NCI-H774 (cell line): ENCODE results near the gene PATL2.
"Not testable (repeated sequence)": the region's sequence is repeated elsewhere in the genome, so short reads cannot be mapped to it uniquely, and the experiment has no call there.

Source experiments
- DNase-seq: peaks from one replicate; lab custom pipeline; 2025; lab: John Stamatoyannopoulos, UW

PATL2 gene

GRCh38 chr15:44711096-44711742 is at the start of gene PATL2, which contains the start of gene B2M:
Gene PATL2, minus strand, starts transcription at chr15:44711323. Its CDS starts 34,833 bp downstream, at chr15:44676490.
Gene B2M, plus strand, starts transcription at chr15:44711517. Its CDS starts 30 bp downstream, at chr15:44711547.
- DNase-seq = peak; percentile 92

DNA sequence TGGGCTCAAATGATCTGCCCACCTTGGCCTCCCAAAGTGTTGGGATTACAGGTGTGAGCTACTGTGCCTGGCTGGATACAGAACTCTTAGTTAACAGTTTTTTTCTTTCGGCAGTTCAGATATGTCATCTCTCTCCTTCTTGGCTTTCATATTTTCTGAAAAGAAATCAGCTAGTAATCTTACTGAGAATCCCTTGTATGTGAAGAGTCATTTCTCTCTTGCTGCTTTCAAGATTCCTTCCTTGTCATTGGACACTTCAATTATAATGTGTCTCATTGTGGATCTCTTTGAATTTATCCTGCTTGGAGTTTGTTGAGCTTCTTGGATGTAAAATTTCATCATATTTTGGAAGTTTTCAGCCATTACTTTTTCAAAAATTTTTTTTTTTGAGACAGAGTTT is 42.2 kb upstream of the PATL2 start:
- no peak for DNase-seq

GRCh38 chr15:44743454-44743853 is 32.3 kb upstream of the PATL2 start:
- DNase-seq = not testable (repeated sequence)

DNA sequence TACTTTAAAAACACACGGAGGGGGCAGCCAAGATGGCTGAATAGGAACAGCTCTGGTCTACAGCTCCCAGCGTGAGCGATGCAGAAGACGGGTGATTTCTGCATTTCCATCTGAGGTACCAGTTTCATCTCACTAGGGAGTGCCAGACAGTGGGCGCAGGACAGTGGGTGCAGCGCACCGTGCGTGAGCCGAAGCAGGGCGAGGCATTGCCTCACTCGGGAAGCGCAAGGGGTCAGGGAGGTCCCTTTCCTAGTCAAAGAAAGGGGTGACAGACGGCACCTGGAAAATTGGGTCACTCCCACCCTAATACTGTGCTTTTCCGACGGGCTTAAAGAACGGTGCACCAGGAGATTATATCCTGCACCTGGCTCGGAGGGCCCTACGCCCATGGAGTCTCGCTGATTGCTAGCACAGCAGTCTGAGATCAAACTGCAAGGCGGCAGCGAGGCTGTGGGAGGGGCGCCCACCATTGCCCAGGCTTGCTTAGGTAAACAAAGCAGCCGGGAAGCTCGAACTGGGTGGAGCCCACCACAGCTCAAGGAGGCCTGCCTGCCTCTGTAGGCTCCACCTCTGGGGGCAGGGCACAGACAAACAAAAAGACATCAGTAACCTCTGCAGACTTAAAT is 28.2 kb upstream of the PATL2 start:
- not testable (repeated sequence) for DNase-seq

DNA sequence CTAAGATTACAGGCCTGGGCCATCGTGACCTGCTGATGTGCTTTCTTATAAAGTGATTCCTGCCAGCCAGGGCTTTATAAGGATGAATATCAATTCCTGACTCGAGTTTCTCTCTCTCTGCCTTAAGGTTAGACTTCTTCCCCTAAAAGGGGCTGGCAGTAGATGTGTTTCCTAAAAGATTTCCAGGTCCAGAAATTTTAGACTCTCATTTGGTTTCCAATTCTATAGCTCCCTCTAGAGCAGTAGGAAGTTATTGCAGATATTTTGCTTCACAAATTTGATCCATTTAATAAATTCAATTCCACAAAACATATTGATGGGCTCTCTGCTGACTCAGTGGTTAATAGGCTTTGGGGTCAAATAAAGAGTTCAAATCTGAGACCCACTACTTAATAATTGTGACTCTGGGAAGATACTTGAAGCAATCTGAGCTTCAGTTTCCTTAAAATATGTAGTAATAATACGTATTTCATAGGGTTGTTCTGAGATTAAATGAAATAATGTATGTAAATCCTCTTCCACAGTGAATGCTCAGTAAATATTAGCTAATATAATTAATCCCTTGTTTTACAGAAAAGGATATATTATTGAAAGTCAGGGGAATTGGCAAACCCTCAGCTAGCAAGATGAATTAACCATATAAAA is 27.3 kb upstream of the PATL2 start:
- peak; percentile 33 for DNase-seq

DNA sequence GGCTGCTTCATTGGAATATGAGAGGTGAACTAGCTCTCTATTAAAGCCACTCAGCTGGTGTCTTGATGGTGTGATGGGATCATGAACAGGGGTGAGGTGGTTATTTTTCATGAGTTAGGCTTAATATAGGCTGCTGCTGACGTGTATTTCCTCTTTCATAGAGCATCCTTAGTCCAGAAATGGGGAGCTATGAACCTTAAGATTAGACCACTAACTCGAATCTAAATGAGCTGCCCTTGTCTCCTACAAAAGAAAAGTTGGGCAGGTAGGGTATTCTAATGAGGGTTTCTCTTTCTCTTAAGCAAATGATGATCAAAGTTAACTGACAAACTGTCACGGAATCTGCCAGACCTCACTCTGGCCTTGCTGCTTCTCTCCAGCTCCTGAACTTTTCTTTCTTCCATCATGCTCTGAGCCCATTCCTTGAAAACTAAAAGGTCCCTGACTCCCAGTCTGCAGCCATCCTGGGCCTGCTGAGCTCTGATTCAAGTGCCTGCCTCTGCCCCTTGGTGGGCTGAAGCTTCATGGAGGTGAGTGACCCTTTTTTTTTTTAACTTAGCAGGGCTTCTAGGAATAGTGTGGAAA is 25.1 kb upstream of the PATL2 start, which contains the start of gene TRIM69:
Gene TRIM69 (plus strand): TSS at position 348 of the 585 bp plus-strand sequence. CDS start 177 bp downstream, at position 525.
- DNase-seq = no peak

GRCh38 chr15:44735482-44736180 is 24.5 kb upstream of the PATL2 start:
- no peak for DNase-seq

DNA sequence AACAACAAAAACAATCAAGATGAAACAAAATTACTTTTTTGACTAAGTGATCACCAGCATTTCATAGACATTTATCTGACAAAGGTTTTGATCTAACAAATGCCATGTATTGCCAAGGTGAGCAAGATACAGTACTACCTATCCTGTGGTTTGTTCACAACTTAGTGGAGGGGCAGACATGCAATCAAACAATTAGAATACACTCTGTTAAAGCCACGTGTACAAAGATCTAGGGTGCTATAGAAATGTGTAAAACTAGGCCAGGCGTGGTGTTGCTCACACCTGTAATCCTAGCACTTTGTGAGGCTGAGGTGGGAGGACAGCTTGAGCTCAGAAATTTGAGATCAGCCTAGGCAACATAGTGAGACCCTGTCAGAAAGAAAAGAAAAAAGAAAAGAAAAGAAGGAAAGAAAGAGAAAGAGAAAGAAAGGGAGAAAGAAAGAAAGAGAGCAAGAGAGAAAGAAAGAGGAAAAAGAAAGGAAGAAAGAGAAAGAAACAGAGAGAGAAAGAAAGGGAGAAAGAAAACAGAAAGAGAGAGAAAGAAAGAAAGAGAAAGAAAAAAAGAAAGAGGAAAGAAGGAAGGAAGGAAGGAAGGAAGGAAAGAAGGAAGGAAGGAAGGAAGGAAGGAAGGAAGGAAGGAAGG is 23.8 kb upstream of the PATL2 start:
- DNase-seq = no peak

- DNase-seq = no peak
Measured at GRCh38 chr15:44729408-44730127, 18.4 kb upstream of the PATL2 start.

GRCh38 chr15:44728576-44729407 is 17.7 kb upstream of the PATL2 start:
- peak; percentile 94 for DNase-seq

- DNase-seq = not testable (repeated sequence)
Measured at GRCh38 chr15:44728232-44728575, 17.1 kb upstream of the PATL2 start.

DNA sequence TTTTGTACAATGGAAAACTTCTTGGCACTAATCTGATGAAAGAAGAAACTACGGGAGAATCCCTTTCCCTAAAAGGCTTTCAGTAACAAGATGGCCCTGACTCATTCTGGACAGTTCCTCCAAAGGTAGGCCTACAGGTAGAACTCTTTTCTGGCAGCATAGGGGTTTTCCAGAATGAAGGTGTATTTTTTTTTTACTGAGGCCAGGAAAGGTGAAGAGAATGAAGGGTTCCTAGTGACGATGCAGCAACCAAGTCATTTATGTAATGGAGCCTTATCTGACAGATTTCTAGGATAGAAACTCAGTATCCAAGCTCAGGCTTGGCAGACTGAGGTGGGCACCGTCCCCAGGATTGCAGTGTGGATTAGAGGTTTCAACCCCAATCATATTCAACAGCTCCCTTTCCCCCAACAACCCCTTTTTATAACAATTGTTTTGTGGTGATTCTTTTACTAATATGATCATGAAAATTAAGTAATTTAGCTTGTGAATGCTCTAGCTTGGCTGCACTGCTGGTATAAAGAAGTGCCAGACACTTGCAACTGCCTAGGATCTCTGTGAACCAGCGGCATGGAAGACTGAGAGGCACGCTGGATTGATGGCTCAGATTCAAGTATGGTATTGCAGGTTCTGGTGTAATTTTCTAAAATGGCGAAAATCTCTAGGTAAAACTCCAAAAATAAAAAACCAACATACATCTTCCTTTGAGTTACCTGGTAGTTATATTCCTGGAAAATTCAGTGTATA is 16.5 kb upstream of the PATL2 start:
- DNase-seq = no peak

DNA sequence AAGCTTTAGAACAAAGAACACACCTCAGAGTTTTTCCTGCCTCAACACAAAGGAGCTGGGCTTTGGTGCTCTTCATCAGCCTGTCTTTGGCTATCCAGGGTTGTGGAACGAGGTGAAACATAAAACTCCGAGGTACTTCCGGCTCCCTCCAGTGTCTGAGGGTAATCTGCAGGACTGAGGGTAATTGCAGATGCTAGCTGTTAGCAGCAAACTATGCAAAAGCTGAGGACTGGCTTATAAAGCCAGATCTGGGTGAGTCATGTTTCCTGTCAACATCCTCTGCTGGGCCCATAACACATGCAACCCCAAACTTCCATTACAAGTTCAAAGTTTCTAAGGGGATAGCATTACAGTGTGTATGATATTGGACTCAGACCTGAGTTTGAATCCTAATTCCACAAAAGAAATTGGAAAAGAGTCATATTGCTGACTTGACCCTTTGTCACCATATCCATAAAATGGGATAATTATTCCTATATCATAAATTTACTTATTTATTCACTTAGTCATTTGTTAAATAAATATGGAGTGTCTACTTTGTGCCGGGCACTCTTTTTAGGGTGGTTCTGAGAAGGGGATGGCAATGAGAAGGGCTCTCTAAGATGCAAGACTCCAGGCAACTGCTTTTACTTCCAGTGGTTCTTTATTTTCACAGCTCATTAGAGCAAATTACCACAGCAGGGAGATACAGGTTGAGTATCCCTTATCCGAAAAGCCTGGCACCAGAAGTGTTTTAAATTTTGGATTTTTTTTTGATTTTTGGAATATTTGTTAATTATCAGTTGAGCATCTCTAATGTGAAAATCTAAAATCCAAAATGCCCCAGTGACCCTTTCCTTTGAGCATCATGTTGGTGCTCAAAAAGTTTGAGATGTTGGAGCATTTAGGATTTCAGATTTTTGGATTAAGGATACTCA is 15.7 kb upstream of the PATL2 start:
- no peak for DNase-seq

DNA sequence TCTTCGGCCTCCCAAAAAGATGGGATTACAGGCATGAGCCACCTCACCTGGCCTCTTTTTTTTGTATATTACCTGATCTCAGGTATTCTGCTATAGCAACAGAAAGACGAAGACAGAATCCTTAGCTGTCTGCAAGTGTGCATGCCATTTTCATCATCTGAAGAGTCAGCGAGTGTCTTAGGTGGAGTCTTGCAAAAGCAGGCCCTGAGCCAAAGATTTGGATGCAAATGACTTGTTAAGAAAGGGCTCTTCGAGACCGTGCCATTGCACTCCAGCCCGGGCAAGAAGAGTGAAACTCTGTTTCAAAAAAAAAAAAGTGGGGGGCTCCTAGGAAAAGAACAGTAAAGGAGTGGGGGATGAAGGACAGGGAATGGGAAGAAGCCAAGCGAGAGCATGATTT is 15.0 kb upstream of the PATL2 start:
- no peak for DNase-seq

GRCh38 chr15:44722011-44722410 is 10.9 kb upstream of the PATL2 start:
- DNase-seq = no peak

- DNase-seq = no peak
Measured at GRCh38 chr15:44720460-44721176, 9.5 kb upstream of the PATL2 start.

DNA sequence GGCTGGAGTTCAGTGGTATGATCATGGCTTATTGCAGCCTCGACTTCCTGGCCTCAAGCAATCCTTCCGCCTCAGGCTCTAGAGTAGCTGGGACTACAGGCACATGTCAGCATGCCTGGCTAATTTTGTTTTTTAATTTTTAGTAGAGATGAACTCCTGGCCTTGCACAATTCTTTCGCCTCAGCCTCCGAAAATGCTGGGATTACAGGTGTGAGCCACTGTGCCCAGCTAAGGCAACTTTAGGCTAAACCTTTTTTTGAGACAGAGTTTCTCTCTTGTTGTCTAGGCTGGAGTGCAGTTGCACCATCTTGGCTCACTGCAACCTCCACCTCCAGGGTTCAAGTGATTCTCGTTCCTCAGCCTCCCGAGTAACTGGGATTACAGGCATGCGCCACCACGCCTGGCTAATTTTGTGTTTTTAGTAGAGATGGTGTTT is 8.9 kb upstream of the PATL2 start:
- not testable (repeated sequence) for DNase-seq
